Measurements from ENCODE around the gene SLC35A3. TPM values are rescaled to one million over a fixed set of nuclear protein-coding genes. Genes with fewer than 3 reads are reported as not detected.

The SLC35A3 gene
- total and polyA plus RNA-seq, 9 of the 15 experiments (the other 6 are each of a cell fraction or from before 2014, with no cell fraction given), result 3.5 to 21.7 (median 13.2) TPM

- no peak for TF ChIP-seq RREB1 (CRISPR knock-in tag; IDR thresholded peaks at IDR 0.05)
- peak; percentile 60 for TF ChIP-seq USF1 (CRISPR knock-in tag; IDR thresholded peaks at IDR 0.05)
- TF ChIP-seq ZFP30 (CRISPR knock-in tag; IDR thresholded peaks at IDR 0.05; ENCODE audit: borderline replicate concordance), result no peak
- peak; percentile 87 for TF ChIP-seq POLR2H (tag; IDR thresholded peaks at IDR 0.05; ENCODE audit: low read depth)
- TF ChIP-seq ZNF644 (tag; IDR thresholded peaks at IDR 0.05; ENCODE audit: low read depth), result no peak
- no peak for TF ChIP-seq MEIS2 (IDR thresholded peaks at IDR 0.05; ENCODE audit: partially characterized antibody)
- peak; percentile 12; the same call in 1 of the 2 replicates for TF ChIP-seq USF2 (CRISPR knock-in tag; IDR thresholded peaks at IDR 0.05)
- TF ChIP-seq WHSC1 (IDR thresholded peaks at IDR 0.05; ENCODE audit: low read length), result no peak
- TF ChIP-seq ZNF668 (CRISPR knock-in tag; IDR thresholded peaks at IDR 0.05), result no peak
- no peak for TF ChIP-seq HMG20A (CRISPR knock-in tag; conservative IDR thresholded peaks at IDR 0.05)
- no peak for TF ChIP-seq XRCC3 (IDR thresholded peaks at IDR 0.05)
- no peak for TF ChIP-seq ZNF197 (CRISPR knock-in tag; IDR thresholded peaks at IDR 0.05; ENCODE audit: low read depth)
- TF ChIP-seq ZBTB5 (IDR thresholded peaks at IDR 0.05), result no peak
- peak; percentile 100 for TF ChIP-seq TAF1 (IDR thresholded peaks at IDR 0.05; ENCODE audit: control insufficient read depth, extremely low read depth, insufficient read depth, low read length, severe bottlenecking)
- TF ChIP-seq HEY1 (CRISPR knock-in tag; IDR thresholded peaks at IDR 0.05; ENCODE audit: borderline replicate concordance), result no peak
- 0 out of 2 replicates have a peak, but pooled peaks have one; percentile 39 for TF ChIP-seq JUND (IDR thresholded peaks at IDR 0.05; ENCODE audit: borderline replicate concordance, low read depth, low read length)
- TF ChIP-seq JUND (tag; IDR thresholded peaks at IDR 0.05; ENCODE audit: borderline replicate concordance, low read depth, low read length), result no peak; the same call in 2 of the 3 replicates
- no peak for TF ChIP-seq MEF2A (IDR thresholded peaks at IDR 0.05; ENCODE audit: control insufficient read depth, low read depth, low read length)
- no peak for TF ChIP-seq SMARCA5 (IDR thresholded peaks at IDR 0.05)
Measured at GRCh38 chr1:100037927-100038659, 68.3 kb downstream of the SLC35A3 start (continued).
